MM.1S (cell line): Measurements from ENCODE around the gene ERLEC1.

Experiments used
- DNase-seq: peaks from one replicate; pipeline ENCODE4 v3.0.0-alpha.2; 2015
- H2AFZ ChIP-seq: fragments of 300-600 bp; sonication (generic); 2 replicates; pipeline ENCODE4 v1.6.0; 2016; ENCODE audit warnings: antibody characterized with exemption, low read length
- H3F3A ChIP-seq: fragments of 300-600 bp; sonication (generic); 2 replicates; pipeline ENCODE4 v1.6.1; 2016; ENCODE audit warnings: mild to moderate bottlenecking, antibody characterized with exemption, low read length, moderate library complexity, mixed read lengths; ENCODE audit not compliant: insufficient read depth
- H3K27ac ChIP-seq: fragments of 300-600 bp; sonication (generic); 2 replicates; pipeline ENCODE4 v1.5.1; 2016; ENCODE audit warnings: mild to moderate bottlenecking, low read length
- H3K27me3 ChIP-seq: fragments of 300-600 bp; sonication (generic); replicated peaks from 2 replicates; pipeline ENCODE4 v1.6.0; 2016; ENCODE audit warnings: low read length; ENCODE audit not compliant: insufficient read depth
- H3K36me3 ChIP-seq: fragments of 300-600 bp; sonication (generic); replicated peaks from 2 replicates; pipeline ENCODE4 v1.6.1; 2016; ENCODE audit warnings: mild to moderate bottlenecking, low read length, mixed read lengths; ENCODE audit not compliant: insufficient read depth
- H3K4me1 ChIP-seq: fragments of 300-600 bp; sonication (generic); 2 replicates; pipeline ENCODE4 v1.6.1; 2016; ENCODE audit warnings: low read length, mixed read lengths
- H3K4me2 ChIP-seq: fragments of 300-600 bp; sonication (generic); 2 replicates; pipeline ENCODE4 v1.6.0; 2016; ENCODE audit warnings: low read depth, low read length
- H3K4me3 ChIP-seq: fragments of 300-600 bp; sonication (generic); 2 replicates; pipeline ENCODE4 v1.5.1; 2016; ENCODE audit warnings: low read length, mixed read lengths
- H3K79me2 ChIP-seq: fragments of 300-600 bp; sonication (generic); 2 replicates; pipeline ENCODE4 v1.6.1; 2016; ENCODE audit warnings: mixed run types, low read length, mixed read lengths
- H3K9ac ChIP-seq: fragments of 300-600 bp; sonication (generic); 2 replicates; pipeline ENCODE4 v1.6.1; 2016; ENCODE audit warnings: low read length, mixed read lengths
- H3K9me2 ChIP-seq: fragments of 300-600 bp; sonication (generic); replicated peaks from 2 replicates; pipeline ENCODE4 v1.6.1; 2016; ENCODE audit warnings: mild to moderate bottlenecking, low read length, mixed read lengths; ENCODE audit not compliant: insufficient read depth
- H3K9me3 ChIP-seq: fragments of 300-600 bp; sonication (generic); replicated peaks from 2 replicates; pipeline ENCODE4 v1.6.1; 2016; ENCODE audit warnings: mild to moderate bottlenecking, low read length, mixed read lengths; ENCODE audit not compliant: insufficient read depth
- H4K20me1 ChIP-seq: fragments of 300-600 bp; sonication (generic); 2 replicates; pipeline ENCODE4 v1.6.1; 2016; ENCODE audit warnings: mild to moderate bottlenecking, low read length, moderate library complexity, mixed read lengths; ENCODE audit not compliant: insufficient read depth
- CTCF ChIP-seq: fragments of 300-600 bp; sonication (generic); IDR thresholded peaks from 2 replicates; pipeline ENCODE4 v1.5.1; 2016; ENCODE audit warnings: antibody characterized with exemption, low read length, mixed read lengths
- EZH2 ChIP-seq: fragments of 300-600 bp; sonication (generic); optimal IDR thresholded peaks from 2 replicates; pipeline ENCODE3; 2017; ENCODE audit warnings: low read depth, mild to moderate bottlenecking, antibody characterized with exemption, low read length, mixed read lengths
- EZH2phosphoT487 ChIP-seq: fragments of 300-600 bp; sonication (generic); IDR thresholded peaks from 2 replicates; pipeline ENCODE4 v1.6.1; 2018; ENCODE audit warnings: antibody characterized with exemption, low read length

Gene ERLEC1

DNA sequence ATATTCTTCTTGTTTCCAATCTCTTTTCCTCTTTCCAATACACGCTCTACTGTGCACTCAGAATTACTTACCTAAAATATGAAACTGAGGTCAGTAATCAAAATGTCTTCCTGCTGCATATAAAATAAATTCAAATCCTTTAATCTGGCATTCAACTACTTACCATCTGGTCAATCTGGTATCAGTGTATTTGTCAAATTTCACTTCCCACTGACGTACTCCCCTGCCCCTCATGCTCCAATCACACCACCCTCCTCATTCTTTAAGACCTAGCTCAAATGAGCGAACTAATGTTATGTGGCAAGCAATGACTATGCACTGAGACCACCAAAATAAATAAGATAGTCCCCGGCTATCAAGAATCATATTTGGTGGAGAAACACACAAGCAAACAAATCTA lies 6.8 kb upstream of the ERLEC1 start:
- peaks cover 2% of the 10 kb centered on the region; the same call in 1 of the 2 replicates for H3F3A ChIP-seq
- peaks cover 95% of the 10 kb centered on the region for H3K79me2 ChIP-seq
- no peaks in the 10 kb centered on the region for H4K20me1 ChIP-seq
- no peak overlapping the region for H2AFZ ChIP-seq
- no peak overlapping the region for H3K4me2 ChIP-seq
- no peak overlapping the region for H3K27ac ChIP-seq
- H3K9me2 ChIP-seq, result no peaks in the 10 kb centered on the region
- no peaks in the 10 kb centered on the region; the same call in 1 of the 2 replicates for H3K36me3 ChIP-seq
- peaks cover 2% of the 10 kb centered on the region; the same call in 1 of the 2 replicates for H3K4me1 ChIP-seq
- no peak overlapping the region for H3K9ac ChIP-seq
- DNase-seq, result no peak
- H3K4me3 ChIP-seq, result no peak overlapping the region
- no peaks in the 10 kb centered on the region for H3K27me3 ChIP-seq
- H3K9me3 ChIP-seq, result no peaks in the 10 kb centered on the region
- TF ChIP-seq EZH2 (no peak), CTCF (no peak), EZH2phosphoT487 (no peak)

GRCh38 chr2:53782676-53783075 lies 4.2 kb upstream of the ERLEC1 start:
- no peaks in the 10 kb centered on the region for H3K36me3 ChIP-seq
- H3K9me2 ChIP-seq, result no peaks in the 10 kb centered on the region
- H3K9me3 ChIP-seq, result no peaks in the 10 kb centered on the region
- H3K9ac ChIP-seq, result no peak overlapping the region
- no peak overlapping the region for H3K27ac ChIP-seq
- H2AFZ ChIP-seq, result no peak overlapping the region
- H3K27me3 ChIP-seq, result no peaks in the 10 kb centered on the region
- DNase-seq, result no peak
- peaks cover 7% of the 10 kb centered on the region for H3F3A ChIP-seq
- H3K79me2 ChIP-seq, result peaks cover 96% of the 10 kb centered on the region
- H3K4me1 ChIP-seq, result peaks cover 6% of the 10 kb centered on the region; the same call in 1 of the 2 replicates
- TF ChIP-seq EZH2, result no peak
- no peak for TF ChIP-seq CTCF
- no peak for TF ChIP-seq EZH2phosphoT487
- no peaks in the 10 kb centered on the region for H4K20me1 ChIP-seq
- no peak overlapping the region for H3K4me2 ChIP-seq
- no peak overlapping the region for H3K4me3 ChIP-seq

GRCh38 chr2:53784436-53784835 lies 2.4 kb upstream of the ERLEC1 start:
- peaks cover 9% of the 10 kb centered on the region for H3F3A ChIP-seq
- TF ChIP-seq CTCF (no peak), EZH2phosphoT487 (no peak), EZH2 (no peak)
- H3K9me2 ChIP-seq, result no peaks in the 10 kb centered on the region
- peak overlapping the region; percentile 52; the same call in 1 of the 2 replicates for H3K4me2 ChIP-seq
- peaks cover 6% of the 10 kb centered on the region; the same call in 1 of the 2 replicates for H3K4me1 ChIP-seq
- no peaks in the 10 kb centered on the region for H4K20me1 ChIP-seq
- no peak overlapping the region for H3K27ac ChIP-seq
- H3K79me2 ChIP-seq, result peaks cover 100% of the 10 kb centered on the region
- DNase-seq, result no peak
- no peaks in the 10 kb centered on the region for H3K27me3 ChIP-seq
- no peak overlapping the region for H3K9ac ChIP-seq
- H3K4me3 ChIP-seq, result no peak overlapping the region
- no peaks in the 10 kb centered on the region for H3K36me3 ChIP-seq
- no peaks in the 10 kb centered on the region for H3K9me3 ChIP-seq
- no peak overlapping the region for H2AFZ ChIP-seq
